Measurements from ENCODE around the gene TWIST1.

Gene TWIST1

DNA sequence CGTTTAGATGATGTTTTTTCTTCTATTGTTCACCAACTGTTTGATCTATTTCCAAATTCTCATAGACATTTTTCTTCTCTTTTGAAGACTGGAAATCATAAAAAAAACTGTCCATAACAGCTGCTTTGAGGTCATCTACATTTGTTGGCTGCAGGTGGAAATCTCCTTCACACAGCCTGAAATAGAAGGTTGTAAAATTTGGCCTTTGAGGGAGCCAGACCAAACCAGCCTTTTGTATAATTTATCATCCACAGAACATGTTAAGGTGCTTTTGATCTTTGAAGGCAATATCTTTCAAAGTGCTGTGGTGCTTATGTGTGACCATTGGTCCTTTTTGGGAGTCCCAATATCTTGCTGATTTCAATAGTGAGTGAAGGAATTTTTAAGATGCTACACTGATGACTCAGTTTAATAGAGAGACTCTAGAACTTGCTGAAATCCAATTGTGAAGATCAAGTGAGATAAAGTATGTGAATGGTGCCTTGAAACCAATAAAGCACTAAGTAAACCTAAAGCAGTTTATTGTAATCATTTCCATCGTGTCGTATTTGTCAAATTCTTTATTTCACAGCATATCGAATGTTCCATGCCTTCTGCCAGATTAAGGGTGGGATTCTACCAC lies 22.4 kb upstream of the TWIST1 start:
- TF ChIP-seq, protein P1, sequence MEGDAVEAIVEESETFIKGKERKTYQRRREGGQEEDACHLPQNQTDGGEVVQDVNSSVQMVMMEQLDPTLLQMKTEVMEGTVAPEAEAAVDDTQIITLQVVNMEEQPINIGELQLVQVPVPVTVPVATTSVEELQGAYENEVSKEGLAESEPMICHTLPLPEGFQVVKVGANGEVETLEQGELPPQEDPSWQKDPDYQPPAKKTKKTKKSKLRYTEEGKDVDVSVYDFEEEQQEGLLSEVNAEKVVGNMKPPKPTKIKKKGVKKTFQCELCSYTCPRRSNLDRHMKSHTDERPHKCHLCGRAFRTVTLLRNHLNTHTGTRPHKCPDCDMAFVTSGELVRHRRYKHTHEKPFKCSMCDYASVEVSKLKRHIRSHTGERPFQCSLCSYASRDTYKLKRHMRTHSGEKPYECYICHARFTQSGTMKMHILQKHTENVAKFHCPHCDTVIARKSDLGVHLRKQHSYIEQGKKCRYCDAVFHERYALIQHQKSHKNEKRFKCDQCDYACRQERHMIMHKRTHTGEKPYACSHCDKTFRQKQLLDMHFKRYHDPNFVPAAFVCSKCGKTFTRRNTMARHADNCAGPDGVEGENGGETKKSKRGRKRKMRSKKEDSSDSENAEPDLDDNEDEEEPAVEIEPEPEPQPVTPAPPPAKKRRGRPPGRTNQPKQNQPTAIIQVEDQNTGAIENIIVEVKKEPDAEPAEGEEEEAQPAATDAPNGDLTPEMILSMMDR (IDR thresholded peaks at IDR 0.05; ENCODE audit: low read depth, low read length) = no peak

DNA sequence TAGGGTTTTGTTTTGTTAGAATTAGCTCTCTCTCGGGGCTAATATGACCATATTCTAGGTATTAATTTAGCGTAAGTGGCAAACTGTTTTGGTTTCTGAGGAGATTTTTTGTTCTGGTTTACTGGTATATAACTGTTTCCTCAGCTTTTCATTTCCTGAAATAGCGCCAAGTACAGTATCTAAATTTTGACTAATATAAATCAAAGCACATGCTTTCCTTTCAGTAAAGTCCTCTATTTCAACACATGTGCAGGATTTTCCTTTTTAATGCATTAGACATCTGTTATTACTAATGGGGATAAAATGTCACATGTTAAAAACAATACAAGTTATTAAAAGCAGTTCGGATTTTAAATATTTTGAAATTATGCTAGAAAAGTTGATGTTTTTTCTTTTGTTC lies 16.4 kb upstream of the TWIST1 start:
- TF ChIP-seq, protein P1 (IDR thresholded peaks at IDR 0.05; ENCODE audit: low read depth, low read length) = no peak
- H3K4me3 ChIP-seq (ENCODE audit: low read depth, low read length) = no peak overlapping the region

More for the DNA sequence above, 22.4 kb upstream of the TWIST1 start:
- H3K4me3 ChIP-seq (ENCODE audit: low read depth, low read length) = no peak overlapping the region

DNA sequence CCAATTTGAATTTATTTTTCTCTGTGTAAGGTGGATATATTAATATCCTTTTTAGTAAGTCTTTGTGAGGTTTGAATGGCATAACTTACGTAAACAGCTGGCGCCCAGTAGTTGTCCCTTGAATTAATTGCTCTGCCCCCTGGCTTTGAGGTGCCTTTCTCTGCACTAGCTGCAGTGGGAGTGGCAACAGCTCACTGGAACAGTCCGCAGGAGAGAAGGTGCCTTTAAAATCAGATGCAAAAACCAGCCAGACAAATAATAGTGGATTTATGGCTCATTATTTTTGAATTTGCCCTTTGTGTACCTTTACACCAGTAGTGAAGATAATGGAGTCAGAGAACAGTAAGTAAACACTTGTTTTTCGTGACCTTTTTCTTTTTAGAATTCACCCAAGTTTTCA lies 16.0 kb upstream of the TWIST1 start:
- no peak overlapping the region for H3K4me3 ChIP-seq (ENCODE audit: low read depth, low read length)
- TF ChIP-seq, protein P1 (IDR thresholded peaks at IDR 0.05; ENCODE audit: low read depth, low read length) = no peak

DNA sequence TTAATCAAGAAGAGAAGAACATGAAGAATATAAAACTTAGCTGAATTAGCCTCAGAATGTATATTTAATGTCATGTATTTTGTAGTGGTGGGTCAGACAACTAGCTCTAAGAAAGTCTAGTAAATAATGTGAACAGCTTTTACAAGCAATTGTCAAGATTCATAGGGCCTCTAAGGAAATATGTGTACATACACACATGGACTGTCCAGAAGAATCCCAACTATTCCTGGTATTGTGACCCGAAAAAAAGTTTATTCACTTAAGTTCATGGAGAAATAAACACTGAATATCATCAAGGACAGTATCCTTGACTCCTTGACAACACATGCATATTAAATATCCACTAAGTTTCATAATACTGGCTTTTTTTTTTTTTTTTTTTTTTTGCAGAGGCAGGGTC lies 11.4 kb upstream of the TWIST1 start:
- TF ChIP-seq, protein P1 (IDR thresholded peaks at IDR 0.05; ENCODE audit: low read depth, low read length) = no peak
- no peak overlapping the region for H3K4me3 ChIP-seq (ENCODE audit: low read depth, low read length)

DNA sequence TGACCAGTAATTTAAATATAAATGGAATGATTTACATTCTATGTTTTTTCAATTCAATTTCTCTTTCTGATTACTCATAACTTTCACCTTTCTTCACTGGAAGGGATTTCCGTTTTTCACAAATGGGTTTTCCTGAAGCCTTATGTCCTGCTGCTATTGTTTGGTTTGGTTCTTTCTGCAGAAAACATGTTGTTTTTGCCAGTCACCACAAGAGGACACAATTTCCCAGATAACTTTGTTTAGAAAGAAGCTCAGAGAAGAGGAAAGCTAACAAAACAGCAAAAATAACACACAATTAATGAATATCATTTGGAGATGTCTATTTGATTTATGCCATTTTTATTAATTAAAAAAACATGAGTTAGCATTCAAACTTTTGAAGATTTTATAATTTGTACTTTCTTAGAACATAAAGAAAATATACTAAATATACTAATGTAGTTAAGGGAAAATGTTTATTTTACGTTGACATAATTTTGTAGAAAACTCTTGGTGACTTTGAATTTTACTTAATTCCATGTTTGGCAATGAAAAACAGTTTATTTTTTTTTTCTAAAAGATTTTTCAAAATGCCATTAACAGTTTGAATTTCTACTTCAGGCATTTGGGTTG lies 4.6 kb upstream of the TWIST1 start:
- TF ChIP-seq, protein P1 (IDR thresholded peaks at IDR 0.05; ENCODE audit: low read depth, low read length) = peak; percentile 70; the same call in 1 of the 2 replicates
- H3K4me3 ChIP-seq (ENCODE audit: low read depth, low read length) = no peak overlapping the region

DNA sequence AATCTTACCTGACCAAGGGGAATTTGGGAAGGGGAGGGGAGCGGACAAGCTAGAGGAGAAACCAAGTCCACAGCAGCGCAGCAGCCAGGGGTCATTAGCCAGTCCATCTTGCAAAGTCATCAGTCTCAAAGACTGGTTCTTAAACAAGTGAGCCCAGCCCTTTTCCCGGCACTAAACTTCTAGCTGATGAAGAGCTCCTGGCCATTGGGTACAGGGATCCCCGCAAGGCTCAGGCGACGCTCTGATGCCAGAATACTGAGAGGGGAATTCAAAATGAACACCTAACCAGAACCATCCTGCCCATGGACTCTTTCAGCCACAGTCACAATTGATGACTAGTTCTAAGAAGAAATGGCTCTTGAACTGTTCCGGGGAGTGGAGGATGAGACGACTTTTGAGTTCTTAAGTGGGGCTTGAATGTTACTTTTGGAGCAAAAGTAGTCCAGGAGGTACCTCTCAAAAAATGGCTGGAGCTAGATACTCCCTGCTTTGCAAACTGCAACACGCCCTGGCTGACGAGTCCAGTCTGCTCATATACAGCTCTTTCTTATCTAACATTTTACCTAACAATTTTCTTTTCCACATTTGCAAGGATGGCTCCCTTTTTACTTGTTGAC lies 2.5 kb upstream of the TWIST1 start:
- TF ChIP-seq, protein P1 (IDR thresholded peaks at IDR 0.05; ENCODE audit: low read depth, low read length) = no peak
- no peak overlapping the region for H3K4me3 ChIP-seq (ENCODE audit: low read depth, low read length)

DNA sequence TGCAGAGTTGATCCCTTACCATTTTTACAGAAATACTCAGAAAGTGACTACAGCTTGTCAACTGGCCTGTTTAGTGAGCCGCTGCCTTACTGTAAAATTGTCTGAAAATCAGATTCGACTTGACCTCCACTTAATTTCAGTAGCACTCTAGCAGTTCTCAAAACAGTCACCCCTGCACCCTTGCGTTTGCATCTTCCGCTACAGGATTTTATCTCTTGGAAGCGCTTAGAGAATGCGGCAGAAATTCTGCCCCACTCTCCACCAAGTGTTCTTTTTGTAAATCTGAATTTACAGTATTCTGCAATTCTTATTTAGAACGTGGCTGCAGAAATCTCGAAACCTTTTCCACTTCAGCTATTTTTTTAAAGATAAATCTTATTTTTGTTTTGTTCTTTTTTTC lies 1.9 kb upstream of the TWIST1 start:
- TF ChIP-seq, protein P1 (IDR thresholded peaks at IDR 0.05; ENCODE audit: low read depth, low read length) = no peak
- H3K4me3 ChIP-seq (ENCODE audit: low read depth, low read length) = no peak overlapping the region

Measured in WI38 (cell line).